AG04450 (cell line): ENCODE data around the gene LONRF2. TPM values are rescaled to one million over a fixed set of nuclear protein-coding genes. Genes with fewer than 3 reads are reported as not detected.

Source experiments
- CTCF ChIA-PET: fragments of 300-600, 350-600 bp; formaldehyde crosslinking; extraction: SDS; loops from one replicate; lab custom pipeline; 2022; ENCODE audit warnings: antibody characterized with exemption, inconsistent platforms; lab: Charles Lee
- POLR2A ChIA-PET: fragments of 350-600 bp; formaldehyde crosslinking; extraction: SDS; loops from one replicate; lab custom pipeline; 2021; ENCODE audit warnings: antibody characterized with exemption, inconsistent platforms; lab: Yijun Ruan, JAX
- DNase-seq: peaks from one replicate; pipeline ENCODE4 v3.0.0-alpha.2; 2011; ENCODE audit warnings: low read depth, low spot score
- H3K27ac ChIP-seq: one replicate; pipeline ENCODE4 v1.5.1; 2012; ENCODE audit warnings: low read depth, low read length, control low read depth
- H3K27me3 ChIP-seq: one replicate; pipeline ENCODE4 v1.6.0; 2012; ENCODE audit warnings: low read length; ENCODE audit not compliant: control insufficient read depth, insufficient read depth
- H3K4me3 ChIP-seq: 2 replicates; pipeline ENCODE4 v1.5.1; 2011; ENCODE audit warnings: mild to moderate bottlenecking, low read depth, low read length, control low read depth
- H3K9me3 ChIP-seq: 2 replicates; pipeline ENCODE4 v1.5.1; 2012; ENCODE audit warnings: low read length; ENCODE audit not compliant: control insufficient read depth, insufficient read depth
- polyA plus RNA-seq: library from polyadenylated mRNA; depleted of rRNA; stranded (reverse); fragments of >200 nt; gene quantifications from 2 replicates; pipeline ENCODE4 v1.2.3, GENCODE V29; 2011
- TF ChIP-seq, protein P1 (sequence below): IDR thresholded peaks from 2 replicates; pipeline ENCODE4 v1.5.1; 2011; ENCODE audit warnings: low read depth, low read length, control low read depth, inconsistent platforms

The LONRF2 gene
- polyA plus RNA-seq, 1 experiment, result 0.98 TPM

DNA sequence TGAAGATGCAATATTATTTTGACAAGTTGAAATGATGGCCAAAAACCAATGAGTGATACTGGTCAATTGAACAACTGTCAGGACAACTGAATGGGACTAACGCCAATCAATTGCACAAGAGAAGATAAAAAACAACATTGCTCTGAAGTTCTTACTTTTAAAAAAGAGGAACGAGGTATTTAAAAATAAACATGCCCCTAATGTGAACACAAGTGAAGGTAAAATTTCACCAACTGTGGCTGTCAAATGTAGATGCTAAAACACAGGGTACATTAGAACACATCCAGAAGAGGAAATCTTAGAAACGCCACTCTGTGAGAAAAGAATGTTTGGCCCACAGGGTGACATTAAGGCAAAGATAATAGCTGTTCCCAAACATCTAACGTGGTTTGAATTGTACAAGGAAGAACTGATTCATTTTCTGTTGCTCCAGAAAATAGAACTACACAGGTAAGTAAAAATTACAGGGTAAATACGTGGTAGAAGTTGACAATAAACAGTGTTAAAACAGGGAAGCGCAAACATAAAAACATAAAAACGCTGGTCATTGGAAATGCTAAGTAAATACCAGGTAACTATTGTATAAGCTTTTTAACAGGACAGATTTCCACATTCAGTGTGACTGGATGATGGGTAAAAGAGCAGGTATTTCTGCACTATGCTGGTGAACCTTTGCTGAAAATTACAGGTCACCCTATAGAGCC lies 20.3 kb downstream of the LONRF2 start:
- Histone ChIP-seq H3K27ac (no peak overlapping the region), H3K4me3 (no peak overlapping the region), H3K27me3 (no peaks in the 10 kb centered on the region), H3K9me3 (peaks cover 3% of the 10 kb centered on the region; the same call in 1 of the 2 replicates)
- TF ChIP-seq, protein P1, sequence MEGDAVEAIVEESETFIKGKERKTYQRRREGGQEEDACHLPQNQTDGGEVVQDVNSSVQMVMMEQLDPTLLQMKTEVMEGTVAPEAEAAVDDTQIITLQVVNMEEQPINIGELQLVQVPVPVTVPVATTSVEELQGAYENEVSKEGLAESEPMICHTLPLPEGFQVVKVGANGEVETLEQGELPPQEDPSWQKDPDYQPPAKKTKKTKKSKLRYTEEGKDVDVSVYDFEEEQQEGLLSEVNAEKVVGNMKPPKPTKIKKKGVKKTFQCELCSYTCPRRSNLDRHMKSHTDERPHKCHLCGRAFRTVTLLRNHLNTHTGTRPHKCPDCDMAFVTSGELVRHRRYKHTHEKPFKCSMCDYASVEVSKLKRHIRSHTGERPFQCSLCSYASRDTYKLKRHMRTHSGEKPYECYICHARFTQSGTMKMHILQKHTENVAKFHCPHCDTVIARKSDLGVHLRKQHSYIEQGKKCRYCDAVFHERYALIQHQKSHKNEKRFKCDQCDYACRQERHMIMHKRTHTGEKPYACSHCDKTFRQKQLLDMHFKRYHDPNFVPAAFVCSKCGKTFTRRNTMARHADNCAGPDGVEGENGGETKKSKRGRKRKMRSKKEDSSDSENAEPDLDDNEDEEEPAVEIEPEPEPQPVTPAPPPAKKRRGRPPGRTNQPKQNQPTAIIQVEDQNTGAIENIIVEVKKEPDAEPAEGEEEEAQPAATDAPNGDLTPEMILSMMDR, result no peak
- POLR2A ChIA-PET, result no interaction called here
- no peak for DNase-seq
- CTCF ChIA-PET, result interaction anchor here (1.7 to 1.9 kb wide), 2 partner anchors 40 to 79 kb away, joined by 5 to 8 read pairs; no protein-coding TSS in a partner anchor

DNA sequence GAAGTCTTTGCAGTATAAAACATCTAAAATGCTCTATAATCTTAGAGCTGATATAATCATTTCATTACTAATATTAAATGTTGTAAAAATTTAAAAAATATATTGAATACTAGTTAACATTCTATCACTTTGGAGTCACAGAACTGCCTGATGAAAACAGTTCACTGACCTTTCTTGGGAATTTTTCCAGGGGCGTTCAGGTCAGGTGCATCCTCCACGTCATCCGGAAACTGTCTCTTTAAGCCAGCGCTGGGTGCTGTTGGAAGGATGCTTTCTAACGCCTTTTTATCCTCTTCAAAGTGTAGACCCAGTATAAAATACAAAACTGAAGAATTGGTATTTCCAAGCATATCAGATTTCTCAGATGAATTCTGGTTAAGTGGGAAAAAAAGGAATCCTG lies 22.8 kb downstream of the LONRF2 start:
- no peak overlapping the region for H3K4me3 ChIP-seq
- H3K9me3 ChIP-seq, result peaks cover 3% of the 10 kb centered on the region; the same call in 1 of the 2 replicates
- H3K27ac ChIP-seq, result no peak overlapping the region
- TF ChIP-seq, protein P1, result no peak
- DNase-seq, result no peak
- CTCF ChIA-PET, result interaction anchor here (0.9 kb wide), 1 partner anchor 37 kb away, joined by 3 read pairs; no protein-coding TSS in a partner anchor
- POLR2A ChIA-PET, result no interaction called here
- H3K27me3 ChIP-seq, result no peaks in the 10 kb centered on the region

DNA sequence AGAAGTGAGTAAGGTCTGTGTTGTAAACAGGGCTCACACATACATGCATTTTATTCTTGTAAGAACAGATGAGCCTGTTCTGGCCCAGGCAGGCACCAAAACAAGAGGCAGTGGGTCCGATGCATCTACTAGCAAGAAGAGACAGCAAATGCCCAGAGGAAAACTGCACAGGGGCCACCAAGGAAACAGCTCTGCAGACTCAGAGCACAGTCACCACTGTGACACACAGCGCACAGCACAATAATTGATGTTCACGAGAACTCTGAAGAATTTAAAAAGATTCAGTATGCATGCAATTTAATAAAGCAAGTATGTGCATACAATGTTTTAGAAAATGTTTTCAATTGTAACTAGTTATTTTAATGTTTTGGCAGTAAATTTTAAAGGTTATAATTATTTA lies 24.8 kb downstream of the LONRF2 start:
- Histone ChIP-seq H3K27ac (no peak overlapping the region), H3K4me3 (no peak overlapping the region), H3K9me3 (no peaks in the 10 kb centered on the region), H3K27me3 (no peaks in the 10 kb centered on the region)
- DNase-seq, result no peak
- CTCF ChIA-PET, result interaction anchor here (1.2 kb wide), 1 partner anchor 84 kb away, joined by 5 read pairs; no protein-coding TSS in a partner anchor
- POLR2A ChIA-PET, result no interaction called here
- TF ChIP-seq, protein P1, result no peak

DNA sequence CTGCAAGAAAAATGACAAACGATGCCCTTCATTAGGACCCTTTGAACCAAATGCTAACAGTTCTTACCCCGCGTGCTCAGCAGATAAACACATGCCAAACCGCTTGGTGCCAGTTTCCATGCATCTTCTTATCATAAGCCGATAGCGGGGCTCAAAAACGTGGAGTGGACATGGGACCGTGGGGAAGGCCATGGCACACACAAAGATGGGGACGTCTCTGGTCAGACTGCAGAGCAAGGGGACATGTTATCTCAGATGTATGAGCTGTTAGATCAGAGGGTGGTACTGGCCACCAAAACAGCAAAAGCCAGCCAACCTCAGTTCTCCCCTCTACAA lies 28.2 kb downstream of the LONRF2 start:
- no peaks in the 10 kb centered on the region for H3K9me3 ChIP-seq
- no peaks in the 10 kb centered on the region for H3K27me3 ChIP-seq
- POLR2A ChIA-PET, result no interaction called here
- CTCF ChIA-PET, result interaction anchor here (4.0 kb wide), 1 partner anchor 87 kb away, joined by 24 read pairs; no protein-coding TSS in a partner anchor
- H3K4me3 ChIP-seq, result no peak overlapping the region
- no peak for DNase-seq
- TF ChIP-seq, protein P1, result no peak
- no peak overlapping the region for H3K27ac ChIP-seq
